Gastroesophageal sphincter (tissue), 3 donors: ENCODE results near the gene GMPR.

Source experiments
- EP300 ChIP-seq: sonication (generic); formaldehyde crosslinking; IDR thresholded peaks from one replicate; pipeline ENCODE4 v1.6.1; 2017; ENCODE audit warnings: antibody characterized with exemption, mild to moderate bottlenecking
- POLR2A ChIP-seq, 2 donors: fragments of 450-650 bp; IDR thresholded peaks; one replicate each; pipeline ENCODE4 v1.6.1; 2017; ENCODE audit warnings: antibody characterized with exemption in 2 of 2, mild to moderate bottlenecking in 2 of 2, moderate library complexity in 1 of 2
- TF ChIP-seq, protein P1 (sequence below), 4 experiments: fragments of 200-600 bp in 2 of 4; fragments of 450-650 bp in 2 of 4; sonication (generic) in 1 of 4; IDR thresholded peaks; one replicate each; pipeline ENCODE4 v1.5.1; 2017 to 2019; ENCODE audit warnings: antibody characterized with exemption in 4 of 4, mild to moderate bottlenecking in 2 of 4, moderate library complexity in 2 of 4

DNA sequence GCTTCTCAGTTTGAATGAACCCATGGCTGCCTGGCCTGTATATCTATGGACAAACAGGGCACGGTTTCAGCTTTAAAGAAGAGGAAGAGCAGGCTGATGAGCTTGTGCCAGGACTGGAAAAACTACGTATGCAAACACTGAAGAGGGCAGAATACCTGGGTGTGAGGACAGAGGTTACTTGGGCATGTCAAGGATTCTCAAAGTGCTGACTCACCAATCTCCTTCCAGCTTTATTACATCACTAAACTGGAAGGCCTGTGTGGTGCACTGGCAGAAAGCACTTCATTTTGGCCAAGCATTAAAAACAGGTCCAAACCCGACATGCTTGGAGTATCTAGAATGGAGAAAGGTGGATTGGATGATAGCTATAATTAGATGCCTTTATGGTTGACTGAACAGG lies 95.2 kb downstream of the GMPR start:
- TF ChIP-seq, protein P1, sequence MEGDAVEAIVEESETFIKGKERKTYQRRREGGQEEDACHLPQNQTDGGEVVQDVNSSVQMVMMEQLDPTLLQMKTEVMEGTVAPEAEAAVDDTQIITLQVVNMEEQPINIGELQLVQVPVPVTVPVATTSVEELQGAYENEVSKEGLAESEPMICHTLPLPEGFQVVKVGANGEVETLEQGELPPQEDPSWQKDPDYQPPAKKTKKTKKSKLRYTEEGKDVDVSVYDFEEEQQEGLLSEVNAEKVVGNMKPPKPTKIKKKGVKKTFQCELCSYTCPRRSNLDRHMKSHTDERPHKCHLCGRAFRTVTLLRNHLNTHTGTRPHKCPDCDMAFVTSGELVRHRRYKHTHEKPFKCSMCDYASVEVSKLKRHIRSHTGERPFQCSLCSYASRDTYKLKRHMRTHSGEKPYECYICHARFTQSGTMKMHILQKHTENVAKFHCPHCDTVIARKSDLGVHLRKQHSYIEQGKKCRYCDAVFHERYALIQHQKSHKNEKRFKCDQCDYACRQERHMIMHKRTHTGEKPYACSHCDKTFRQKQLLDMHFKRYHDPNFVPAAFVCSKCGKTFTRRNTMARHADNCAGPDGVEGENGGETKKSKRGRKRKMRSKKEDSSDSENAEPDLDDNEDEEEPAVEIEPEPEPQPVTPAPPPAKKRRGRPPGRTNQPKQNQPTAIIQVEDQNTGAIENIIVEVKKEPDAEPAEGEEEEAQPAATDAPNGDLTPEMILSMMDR (IDR thresholded peaks at IDR 0.05): no peak
- TF ChIP-seq EP300: no peak
- TF ChIP-seq POLR2A (IDR thresholded peaks at IDR 0.05): no peak
